Ureter (tissue), 1 donor: Measurements from ENCODE around the gene MBNL3. TPM values are rescaled to one million over a fixed set of nuclear protein-coding genes. Genes with fewer than 3 reads are reported as not detected.

Experiments used
- DNase-seq: peaks from one replicate; pipeline ENCODE4 v3.0.0-alpha.2; 2020; ENCODE audit warnings: low spot score
- total RNA-seq: library from RNA; stranded (reverse); gene quantifications from one replicate; pipeline ENCODE4 v1.2.4, GENCODE V29; 2023
- donor health status: DM: yes; HTN: yes; CAD: no.

MBNL3 gene
- total RNA-seq, 1 donor from 2014 or later = 85.1 TPM

DNA sequence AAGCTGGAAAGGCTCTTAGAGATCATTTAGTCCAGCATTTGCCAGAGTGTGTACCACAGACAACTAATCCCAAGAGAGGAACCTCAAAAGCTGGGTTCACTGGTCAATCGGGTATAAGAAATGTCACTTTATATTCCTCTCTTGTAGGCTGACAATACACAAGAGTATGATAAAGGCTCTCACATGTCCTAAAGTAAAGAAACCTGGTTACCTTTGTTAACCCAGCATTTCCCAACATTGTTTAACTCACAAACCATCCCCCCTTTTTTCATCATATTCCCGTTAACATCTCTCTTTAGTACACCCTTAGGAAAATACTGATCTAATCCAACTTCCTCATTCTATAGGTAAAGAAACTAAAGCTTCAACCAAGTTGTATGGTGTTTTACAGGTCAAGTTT is 74.4 kb downstream of the MBNL3 start:
- no peak for DNase-seq

DNA sequence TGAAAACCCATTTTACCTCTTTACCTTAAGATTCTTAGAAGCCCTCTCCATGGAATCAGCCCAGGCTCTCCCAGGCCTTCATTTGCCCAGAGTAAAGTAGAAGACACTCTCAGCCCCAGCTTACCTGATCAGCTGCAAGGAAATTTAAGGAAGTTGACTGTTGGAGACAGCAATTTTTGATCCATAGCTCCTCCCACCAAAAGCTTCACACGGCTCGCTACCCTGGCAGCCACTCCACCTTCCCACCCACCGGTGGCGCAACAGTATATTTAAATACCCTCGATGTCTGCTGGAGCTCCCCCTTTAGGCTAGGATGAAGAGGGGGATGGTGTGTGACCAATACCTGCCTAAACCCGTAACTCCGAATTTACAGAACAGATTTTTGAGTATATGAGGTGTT is 75.4 kb downstream of the MBNL3 start:
- DNase-seq = no peak

DNA sequence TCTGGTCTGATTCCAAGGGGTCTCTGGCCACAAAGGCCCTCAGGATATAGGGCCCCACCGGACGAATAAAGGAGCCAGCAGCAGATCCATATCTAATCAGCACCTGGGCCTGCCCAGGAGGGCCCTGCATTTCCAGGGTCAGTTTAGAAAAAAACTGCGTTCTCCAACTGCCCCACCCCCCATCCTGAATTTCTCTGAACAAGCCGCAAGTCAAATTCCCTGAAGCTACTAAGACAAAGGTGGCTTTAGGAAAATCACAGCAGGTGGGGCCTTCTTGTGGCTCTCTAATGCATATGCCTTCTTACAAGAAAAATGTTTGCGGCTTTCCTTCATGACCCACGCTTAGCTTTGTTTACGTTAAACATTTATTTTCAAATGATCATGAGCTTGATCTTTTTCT is 76.6 kb downstream of the MBNL3 start:
- DNase-seq = no peak

DNA sequence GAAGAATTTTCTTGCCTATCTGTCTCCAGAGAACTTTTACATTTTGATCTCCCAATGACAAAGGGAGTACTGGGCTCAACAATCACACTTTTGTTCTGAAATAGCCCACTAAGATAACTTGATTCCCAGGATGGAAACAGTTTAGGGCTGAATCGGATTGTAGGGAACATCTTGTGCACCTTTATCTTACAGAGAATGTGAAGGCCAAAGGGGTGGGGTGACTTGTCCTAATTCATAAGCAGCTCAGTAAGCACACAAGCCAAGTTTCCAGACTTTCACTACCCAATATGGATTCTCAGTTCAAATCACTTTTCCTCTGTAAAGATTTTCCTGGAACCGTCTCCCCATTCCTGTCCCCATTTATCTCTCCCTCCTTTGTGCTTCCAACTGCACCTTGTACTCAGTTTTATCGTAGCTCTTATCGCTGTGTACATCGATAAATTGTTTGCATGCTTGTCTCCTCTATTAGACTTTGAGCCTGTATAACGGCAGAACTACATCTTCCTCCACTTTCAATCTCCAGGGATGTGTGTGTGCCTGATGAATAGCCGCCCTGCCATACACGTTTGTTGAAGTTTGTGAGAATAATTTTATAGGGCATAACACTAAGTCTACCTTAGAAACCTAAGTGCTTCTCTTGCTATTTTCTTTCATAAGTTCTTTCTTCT is 77.4 kb downstream of the MBNL3 start:
- DNase-seq = no peak

DNA sequence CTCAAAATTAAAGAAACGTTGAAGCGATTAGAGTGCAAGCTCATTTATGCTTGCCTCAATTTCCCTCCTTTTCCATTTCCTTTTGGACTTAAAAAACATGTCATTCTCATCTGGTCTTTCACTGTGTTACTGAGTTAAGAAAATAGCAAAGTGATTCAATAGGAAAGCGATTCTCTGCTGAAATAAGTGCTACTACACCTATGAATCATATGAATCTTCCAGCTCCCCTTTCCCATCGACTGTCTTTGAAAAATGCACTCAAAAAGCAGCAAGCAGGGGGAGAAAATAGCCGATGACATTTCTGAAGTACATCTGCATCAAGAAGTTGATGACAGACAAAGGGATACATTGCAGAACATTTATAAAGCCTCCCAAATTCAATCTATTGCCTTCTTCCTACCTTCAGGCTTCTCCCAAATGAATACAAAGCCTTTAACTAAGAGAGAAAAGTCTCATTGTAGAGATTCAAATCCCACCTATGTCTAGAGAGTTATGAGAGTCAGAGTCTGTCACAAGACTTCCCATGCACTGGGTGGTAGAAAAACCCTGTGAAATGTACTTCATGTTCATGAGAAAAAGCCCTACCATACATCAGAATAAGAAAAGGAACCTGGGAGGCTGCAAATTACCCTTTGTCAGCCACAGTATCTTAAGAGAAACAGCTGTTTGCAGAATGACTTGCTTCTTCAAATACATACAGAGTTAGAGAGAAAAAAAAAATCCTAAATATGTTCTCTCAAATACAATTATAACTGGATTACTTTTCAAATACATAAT is 78.9 kb downstream of the MBNL3 start:
- DNase-seq = no peak

DNA sequence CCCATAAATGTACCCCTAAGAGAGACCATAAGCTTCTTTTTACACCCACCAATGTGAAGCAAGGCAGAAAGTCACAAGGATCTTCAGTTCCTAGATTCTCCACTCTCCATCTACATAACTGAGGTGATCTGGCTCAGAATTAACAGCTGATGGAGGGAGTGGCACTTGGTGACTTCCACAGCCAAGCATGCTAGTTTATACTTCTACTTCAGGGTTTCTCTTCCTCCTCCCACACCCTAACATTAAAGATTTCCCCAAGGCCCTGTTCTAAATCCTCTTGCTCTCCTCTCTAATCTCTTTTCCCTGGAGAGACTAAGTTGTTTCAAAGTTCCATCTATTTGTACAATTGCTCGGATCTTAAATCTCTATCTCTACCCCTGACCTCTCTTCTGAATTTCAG is 81.1 kb downstream of the MBNL3 start:
- DNase-seq = no peak

DNA sequence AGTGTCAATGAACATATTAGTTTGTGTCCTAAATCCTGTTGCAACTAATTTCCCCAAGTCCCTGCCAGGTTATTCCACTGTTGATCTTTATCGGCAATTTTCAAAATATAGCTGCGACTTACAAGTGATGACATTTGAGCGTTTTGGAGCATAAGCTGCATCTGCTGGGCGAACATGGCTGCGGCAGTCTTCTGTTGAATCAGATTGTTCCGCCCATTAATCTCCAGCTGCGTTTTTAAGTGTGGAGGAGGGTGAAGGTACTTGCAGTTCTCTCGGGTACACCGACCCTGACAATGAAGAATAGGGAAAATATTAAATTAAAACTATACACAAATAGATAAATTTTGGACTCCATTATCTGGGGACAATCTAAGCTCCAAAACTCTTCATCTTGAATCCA is 82.7 kb downstream of the MBNL3 start:
- no peak for DNase-seq

DNA sequence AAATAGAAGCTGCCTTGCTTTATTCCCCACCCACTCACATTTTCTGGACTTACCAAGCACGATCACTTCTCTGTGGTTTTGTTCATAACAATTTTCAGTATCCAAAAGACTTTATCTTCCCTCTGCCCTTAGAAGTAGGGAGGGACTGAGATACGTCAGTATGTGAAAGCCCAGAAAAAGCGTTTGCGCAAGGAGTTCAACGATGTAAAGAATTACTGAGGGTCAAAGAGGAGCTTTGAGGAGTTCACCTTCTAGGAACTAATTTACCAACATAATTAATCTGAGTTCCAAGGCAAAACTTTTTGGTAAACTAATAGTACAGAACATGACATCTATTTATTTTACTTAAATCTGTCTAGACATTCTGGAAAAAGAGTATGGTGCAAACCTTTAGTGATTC is 84.6 kb downstream of the MBNL3 start:
- no peak for DNase-seq

DNA sequence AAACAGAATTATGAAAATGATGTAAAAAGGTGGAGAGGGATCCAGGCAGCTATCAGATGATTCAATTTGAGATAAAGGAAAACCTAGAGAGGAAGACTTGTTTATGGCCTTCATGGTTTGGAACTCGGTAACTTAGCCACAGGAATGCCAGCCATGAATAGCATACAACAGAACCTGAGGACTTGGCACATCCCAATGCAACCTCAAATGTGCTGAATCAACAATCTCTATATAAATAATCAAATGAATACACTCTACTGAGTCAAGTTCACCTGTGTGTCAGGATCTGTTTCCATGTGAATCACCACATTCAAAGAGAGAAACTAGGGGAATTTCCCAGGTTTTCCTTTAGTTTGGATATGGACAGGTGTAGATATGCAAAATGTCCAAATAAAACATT is 86.9 kb downstream of the MBNL3 start:
- DNase-seq = no peak

DNA sequence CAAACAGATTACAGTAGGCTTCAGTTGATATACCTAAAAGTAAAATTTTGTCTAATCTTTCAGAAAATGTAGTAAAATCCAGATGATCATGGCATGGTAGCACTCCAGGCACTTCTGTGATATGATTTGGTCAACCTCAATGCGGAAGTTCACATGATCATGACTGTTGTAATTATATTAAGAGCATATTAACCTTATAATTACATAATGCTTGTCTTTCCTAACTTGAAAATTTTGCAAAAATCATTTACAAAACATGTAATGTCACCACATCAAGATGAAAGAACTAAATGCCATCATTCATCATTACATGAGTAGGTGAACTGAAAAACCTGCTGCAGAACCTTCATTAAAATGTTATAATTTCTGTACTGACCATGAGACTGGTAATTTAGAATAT is 88.1 kb downstream of the MBNL3 start:
- DNase-seq = no peak

DNA sequence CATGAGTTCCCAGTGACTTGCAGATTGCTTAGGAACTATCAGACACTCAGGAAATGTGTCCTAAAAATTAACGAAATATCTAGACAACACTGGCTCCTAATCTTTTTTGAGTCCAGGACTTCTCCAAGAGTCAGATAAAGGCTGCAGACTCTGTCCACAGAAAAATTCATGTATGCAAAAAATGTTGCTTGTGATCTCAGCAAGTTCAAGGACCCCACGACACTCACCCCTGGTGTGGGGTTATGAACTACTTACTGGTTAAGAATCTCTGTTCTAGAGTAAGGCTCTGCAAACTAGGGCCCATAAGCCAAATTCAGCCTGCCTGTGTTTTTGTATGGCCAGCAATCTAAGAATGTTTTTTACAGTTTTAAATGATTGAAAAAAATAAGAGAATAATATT is 93.2 kb downstream of the MBNL3 start:
- DNase-seq = no peak

DNA sequence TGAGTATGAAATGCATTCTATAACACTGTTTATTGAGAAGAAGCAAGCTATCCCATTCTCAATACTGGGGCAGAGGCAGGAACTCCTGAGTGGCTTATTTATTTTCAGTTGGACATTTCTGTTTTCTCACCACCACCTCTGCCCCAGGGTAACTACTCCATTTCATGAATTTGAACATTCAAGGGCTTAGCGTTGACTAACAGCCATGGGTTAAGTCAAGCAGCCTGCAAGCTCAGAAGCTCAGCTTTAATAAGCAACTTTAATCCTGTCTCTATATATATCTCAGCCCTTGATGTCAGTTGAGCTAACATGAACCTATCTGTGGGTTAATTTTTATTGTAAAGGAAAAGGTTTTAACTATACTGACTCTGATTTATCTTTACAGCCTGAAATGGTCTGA is 93.8 kb downstream of the MBNL3 start:
- no peak for DNase-seq

DNA sequence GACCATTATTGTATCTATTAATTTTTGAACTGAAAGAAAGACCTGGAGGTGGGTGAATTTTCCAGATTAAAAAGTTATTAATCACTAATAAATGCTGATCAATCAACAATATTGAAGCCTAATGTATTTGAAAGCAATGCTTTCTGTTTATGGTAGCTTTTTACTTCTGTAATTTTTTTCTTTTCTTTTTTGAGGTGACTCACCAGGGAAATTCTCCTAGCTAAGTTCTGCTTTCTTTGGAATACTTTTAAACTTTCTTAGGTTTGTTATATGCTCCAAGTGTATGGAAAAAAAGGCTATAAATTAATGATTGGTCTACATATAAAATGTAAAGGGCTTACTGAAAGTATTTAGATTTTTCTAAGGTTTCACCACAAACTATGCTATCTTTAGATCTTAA is 94.2 kb downstream of the MBNL3 start:
- DNase-seq = no peak

DNA sequence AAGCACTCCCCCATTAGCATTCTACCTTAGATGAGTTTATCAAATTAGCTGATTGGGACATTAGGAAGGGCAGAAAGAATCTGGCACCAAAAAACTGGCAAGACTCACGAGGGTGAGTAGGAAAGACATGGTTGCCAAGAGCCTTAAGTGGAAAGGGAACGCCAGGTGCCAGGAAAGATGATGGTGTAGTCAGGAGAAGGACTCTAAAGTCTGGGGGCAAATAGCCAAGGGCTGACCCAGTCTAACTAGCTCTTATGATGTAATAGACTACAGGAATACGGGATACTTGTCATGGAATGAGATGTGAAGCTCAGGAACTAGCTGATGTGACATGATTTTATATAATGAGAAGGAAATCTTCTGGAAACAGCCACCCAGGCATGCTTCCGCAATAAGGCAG is 94.8 kb downstream of the MBNL3 start:
- no peak for DNase-seq

DNA sequence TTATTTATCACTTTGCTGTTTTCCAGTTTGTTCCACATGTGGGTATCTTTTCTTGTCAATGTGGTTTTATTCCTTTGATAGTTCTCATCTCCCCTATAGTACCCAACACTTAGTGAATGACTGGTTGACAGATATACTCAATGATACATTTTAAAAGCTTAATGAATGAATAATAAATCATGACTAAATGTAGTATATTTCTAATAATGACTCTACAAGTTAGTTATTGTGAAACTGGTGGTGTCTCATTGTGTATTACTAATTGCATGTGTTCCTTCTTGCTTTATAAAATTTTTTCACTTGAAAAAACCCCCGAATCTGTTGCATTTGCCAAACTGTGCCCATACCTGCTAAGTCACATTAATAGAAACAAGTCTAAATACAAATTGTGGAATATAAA is 95.4 kb downstream of the MBNL3 start:
- DNase-seq = no peak

DNA sequence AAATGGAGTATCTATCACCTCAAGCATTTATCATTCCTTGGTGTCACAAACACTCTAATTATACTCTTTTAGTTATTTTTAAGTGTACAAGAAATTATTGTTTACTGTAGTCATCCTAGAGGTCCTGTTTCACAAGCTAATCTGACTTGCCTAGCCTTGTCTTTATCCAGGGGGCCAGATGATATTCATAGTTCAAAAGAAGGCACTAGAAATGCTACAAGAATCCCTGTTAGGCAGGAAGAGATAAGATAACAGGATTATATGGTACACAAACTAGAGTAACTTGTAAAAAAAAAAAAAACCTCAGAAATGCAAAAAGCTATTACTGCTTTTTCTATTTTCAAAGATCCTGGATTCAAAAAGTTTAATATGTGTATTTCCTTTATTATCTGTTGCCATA is 95.8 kb downstream of the MBNL3 start:
- no peak for DNase-seq

DNA sequence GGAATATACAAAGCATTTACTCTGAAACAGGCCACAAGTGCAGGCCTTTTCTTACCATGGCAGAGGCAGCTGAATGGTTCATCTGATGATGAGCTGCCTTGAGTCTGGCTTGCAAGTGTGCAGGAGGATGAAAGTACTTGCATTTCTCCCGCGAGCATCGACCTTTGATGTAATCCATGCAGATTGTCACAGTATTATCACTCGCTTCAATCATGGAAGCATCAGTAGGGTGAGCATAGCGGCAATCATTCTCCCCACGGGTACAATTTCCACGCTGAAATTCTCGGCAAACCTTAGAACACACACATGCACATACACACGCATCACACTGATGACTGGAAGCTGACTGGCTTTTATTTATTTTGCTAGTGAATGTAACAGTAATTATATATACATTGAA is 98.0 kb downstream of the MBNL3 start:
- DNase-seq = no peak

DNA sequence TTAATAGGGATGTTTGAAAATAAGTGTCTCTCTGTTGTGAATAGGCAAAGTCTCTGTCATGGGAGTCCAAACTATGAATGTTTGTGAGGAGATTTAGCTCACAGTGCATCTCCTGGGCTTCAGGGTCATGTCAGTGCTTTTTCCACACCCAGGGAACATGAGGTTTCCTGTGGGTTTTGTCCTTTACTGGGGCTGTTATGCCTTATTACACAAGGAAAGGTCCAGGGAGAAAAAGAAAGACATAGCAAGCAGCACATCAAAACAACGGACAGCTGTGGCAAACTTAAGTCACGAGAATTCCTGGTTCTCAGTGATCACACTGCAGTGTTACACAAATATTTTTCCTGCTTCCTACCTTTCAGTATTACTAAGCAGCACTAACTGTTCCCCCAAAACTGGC is 99.4 kb downstream of the MBNL3 start:
- no peak for DNase-seq

DNA sequence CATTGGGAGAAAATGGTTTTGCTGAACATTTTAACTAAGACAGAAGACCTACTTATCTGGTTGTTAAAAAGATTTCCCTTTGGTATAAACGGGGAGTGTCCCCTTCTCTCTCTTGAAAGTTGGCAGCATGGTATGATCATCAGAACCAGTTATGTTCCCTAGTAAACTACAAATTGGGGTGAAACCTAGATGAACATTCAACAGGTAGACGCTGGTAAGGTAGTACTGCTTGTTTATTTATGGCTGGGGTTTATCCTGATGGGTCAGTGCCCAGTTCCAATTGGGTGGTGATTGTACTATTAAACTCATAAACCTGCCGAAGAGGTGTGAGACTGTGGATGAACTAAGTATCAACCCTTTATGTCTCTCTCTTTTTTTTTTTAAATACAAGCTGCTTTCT is 100.5 kb downstream of the MBNL3 start:
- DNase-seq = no peak

DNA sequence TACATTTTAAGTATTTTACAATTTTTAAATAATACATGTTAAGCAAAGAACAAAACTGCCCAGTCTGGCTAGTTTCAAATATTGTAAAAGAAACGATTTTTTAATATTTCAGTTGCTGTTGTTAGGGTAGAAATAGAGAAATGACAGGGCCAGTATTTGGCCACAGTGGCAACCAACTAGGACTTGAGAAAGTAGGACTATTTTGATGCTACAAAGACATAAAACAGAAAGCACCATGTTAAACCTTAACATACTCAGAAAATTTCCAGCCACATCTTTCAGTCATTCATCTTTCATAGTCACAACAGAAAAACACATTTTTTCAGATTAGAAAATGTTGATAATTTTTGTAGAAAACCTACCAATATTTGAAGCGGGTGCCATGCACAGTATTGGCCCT is 104.5 kb downstream of the MBNL3 start:
- no peak for DNase-seq

DNA sequence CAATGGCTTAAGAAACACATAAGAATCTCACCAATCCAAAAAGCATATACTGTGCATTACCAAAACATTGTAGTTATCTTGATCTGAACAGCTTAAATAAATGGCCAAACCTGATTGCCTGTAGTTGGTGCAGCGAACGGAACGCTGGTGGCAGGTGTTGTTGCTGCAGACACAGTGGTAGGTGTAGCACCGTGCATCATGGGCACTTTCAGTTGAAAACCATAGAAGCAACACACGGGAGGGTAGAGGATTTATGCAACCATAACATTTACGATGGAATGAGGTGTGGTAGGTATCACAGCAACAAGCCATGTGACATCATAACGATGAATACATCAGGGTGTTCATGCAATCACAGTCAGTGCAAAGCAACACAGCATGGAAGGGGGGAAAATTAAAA is 106.8 kb downstream of the MBNL3 start:
- no peak for DNase-seq

DNA sequence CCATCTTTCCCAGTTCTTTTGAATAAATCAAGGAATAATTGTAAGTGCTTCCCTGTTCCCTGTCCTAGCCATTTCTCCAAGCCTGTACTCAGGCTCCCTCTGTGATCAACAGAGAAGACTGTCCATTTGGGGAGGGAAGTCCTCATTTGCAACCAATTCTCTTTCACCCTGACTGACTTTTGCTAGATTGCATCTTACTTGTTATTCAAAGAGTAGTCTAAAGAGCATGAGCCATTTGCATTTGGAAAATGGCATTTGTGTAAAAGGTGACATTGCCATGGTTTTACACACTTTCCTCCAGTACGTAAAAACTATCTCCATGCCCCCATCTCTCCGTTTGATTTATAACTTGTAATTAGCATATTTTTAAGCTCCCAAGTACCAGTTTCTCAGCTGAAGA is 110.6 kb downstream of the MBNL3 start:
- no peak for DNase-seq

DNA sequence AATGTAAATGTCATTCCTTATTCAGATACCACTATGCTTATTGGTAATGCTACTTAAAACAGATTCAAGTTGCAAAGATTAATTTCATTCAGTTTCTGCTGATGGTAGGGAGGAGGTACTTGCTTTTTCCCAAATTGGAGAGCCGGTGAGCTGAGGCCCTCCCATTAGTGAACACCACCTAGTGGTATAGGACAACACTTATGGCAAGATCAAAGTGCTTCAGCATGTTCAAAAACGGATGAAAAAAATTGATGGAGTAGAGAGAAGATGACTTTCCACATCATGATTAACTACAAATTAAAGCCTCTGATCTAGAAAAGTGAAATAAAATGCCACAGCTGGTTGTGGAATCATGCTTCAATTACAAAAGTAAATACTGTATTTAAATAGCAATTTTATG is 112.9 kb downstream of the MBNL3 start:
- DNase-seq = no peak

DNA sequence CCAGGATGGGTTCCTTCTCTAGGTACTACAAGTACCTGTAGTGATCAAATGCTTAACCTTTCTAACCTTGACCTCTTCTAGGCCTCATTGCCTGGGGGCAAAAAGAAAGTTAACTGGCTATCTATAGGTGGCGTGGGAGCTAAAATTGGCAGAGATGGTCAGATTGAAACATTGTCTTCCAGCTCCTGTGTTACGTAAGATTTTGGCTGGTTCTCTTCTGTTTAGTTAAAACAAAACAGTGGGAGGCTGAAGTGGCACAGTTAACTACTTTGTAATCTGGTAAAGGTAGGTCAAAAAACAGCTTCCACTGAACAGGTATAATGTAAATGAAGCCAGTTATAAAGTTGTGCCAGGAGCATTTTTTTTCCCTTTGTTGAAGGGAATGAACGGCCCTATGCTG is 115.2 kb downstream of the MBNL3 start:
- DNase-seq = no peak
